Fibroblast of skin of scalp (primary cell): ENCODE measurements around the gene CERS1.
A peak's percentile ranks its signal among the peaks of the same experiment; 100 is the strongest.

Experiments used
- DNase-seq: peaks from one replicate; pipeline ENCODE4 v3.0.0-alpha.2; 2013

The CERS1 gene

DNA sequence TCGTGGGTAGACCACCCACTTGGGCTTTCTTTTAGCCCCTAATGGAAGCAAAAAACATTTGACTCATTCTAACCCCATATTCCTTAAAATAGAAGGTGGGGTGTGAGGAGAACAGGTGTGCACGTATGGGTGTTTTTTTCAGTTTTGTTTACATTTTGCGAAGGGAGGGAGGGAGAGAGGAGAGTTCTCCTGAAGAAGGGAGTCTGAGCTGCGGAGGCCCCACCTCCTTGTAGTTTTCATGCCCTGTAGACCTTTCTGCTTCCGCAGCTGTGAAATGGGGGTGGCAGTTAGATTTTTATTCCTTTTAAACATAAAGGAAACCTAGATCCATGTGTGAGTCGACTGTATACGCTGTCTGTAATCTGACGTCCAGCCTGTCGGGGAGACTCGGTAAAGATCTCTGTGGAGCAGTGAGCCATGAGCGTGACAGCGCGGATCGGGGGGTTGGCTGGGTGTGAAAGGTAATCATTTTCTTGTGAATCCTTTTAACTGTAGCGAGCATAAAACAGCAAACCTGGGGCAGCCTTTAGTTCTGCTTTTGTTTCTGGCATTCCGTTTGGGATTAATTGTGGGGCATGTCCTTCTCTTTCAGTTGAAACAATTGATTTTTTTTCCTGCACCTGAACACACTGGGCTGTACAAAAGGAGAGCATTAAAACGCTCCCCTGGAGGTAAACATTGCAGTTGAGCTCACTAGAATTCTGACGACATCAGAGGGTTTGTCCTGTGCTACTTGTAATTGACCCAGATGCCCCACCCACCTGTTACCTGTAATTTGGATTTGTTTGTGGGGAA, 61.9 kb downstream of the CERS1 start:
- no peak for DNase-seq

DNA sequence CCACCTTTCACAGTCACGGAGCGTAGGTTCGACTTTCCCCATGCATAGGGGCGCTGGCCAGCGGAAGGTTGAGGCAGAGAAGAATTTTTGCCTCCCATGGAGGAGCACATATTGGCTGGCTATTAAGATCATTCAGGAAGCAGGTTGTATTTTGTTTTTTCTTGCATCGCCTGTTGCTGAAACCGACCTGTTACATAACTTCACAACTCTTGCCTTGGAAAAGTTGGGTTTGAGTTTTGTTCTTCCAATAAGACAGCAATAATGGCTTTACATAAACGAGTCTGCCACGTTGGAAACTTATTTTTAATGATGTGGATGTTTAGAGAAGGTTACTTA, 62.8 kb downstream of the CERS1 start:
- no peak for DNase-seq

DNA sequence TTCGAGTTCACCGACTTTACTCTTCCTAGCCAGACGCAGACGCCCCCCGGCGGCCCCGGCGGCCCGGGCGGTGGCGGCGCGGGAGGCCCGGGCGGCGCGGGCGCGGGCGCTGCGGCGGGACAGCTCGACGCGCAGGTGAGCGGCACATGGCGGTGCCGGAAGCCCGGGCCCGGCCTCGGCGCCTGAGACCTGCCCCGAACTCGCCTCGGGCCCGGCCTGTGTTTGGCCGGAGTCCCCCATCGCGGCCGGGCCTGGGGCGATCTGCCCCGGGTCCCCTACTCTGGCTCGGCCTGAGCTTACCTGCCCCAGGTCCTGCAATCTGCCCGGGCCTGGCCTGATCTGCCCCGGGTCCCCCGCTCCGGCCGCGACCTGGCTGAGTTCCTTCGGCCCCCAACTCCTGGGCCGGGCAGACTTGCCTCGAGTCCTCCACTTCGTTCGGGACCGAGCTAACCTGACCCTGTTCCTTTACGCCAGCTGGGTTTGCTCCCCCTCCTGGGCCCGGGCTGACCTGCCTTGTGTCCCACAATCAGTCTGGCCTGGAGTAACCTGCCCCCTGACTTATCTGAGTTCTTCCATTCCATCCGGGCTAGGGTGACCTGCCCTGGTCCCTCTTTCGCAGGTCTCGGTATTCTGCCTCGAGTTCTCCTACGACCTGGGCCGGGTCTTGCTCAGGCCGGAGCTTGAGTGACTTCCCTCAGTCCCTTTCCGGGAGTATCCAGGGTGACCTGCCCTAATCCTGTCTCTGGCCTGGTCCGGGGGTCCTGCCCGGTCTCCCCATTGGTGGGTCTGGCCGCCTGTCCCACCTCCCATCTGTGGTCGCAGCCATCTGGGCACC, 63.4 kb downstream of the CERS1 start:
- DNase-seq, result no peak

DNA sequence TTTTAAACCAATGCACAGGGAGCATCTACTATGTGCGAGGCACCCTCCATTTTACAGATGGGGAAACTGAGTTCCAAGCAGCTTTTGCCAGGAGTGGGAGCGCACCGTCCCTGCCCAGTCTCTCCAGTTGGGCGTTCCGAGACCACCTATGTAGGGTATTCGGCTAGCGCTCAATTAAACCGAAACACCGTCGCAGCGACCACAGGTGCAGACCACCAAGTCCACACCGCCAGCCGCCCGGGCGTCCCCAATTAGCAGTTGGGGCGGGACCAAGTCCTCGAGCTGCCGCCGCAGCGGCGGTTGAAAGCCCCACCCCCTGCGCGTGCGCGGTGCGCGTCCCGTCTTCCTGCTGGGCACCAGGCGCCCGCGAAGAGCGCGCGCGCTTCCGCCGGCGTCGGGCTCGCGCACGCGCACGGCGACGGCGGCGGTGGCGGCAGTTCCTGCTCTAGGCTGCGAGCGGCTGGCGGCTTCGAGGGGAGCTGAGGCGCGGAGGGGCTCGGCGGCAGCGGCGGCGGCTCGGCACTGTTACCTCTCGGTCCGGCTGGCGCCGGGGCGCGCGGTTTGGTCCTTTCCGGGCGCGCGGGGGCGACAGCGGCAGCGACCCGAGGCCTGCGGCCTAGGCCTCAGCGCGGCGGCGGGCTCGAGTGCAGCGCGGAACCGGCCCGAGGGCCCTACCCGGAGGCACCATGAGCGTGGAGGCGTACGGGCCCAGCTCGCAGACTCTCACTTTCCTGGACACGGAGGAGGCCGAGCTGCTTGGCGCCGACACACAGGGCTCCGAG, 64.2 kb downstream of the CERS1 start, which contains the start of gene UPF1:
TSS of gene UPF1 (plus strand) at position 436 of the 782 bp plus-strand sequence. CDS start at position 687, 251 bp downstream.
- peak; percentile 93 for DNase-seq

DNA sequence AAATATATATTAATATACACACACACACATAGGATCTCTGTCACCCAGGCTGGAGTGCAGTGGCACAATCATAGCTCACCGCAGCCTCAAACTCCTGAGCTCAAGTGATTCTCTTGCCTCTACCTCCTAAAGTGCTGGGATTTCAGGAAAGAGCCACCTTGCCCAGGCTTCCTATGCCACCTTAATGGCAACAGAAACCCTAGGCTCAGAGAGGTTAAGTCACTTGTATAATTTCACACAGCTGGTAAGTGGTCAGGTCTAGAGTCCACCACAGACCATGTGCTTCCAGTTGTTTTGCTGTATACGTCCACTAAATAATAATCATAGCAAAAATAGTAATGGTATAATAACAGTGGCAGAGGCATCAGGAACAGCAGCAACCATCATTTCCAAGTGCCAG, 65.5 kb downstream of the CERS1 start:
- DNase-seq, result no peak

DNA sequence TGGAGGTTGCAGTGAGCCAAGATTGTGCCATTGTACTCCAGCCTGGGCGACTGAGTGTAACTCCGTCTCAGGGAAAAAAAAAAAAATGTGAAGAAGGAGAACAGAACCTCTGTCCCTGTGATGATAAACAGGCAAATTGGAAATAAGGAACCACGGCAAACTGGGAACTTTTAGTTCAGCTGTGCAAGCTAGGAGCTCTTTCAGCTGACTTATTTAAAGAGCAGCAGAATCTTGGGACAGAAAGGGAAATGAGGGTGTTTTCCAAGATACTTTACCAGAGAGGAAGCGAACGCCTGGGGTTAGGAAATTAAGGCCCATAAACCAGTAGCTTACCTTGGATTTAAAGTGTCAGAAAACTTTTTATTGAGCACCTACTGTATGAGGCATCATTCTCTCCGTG, 67.2 kb downstream of the CERS1 start:
- no peak for DNase-seq
